ENCODE measurements around the gene RFESD. TPM values are rescaled to one million over a fixed set of nuclear protein-coding genes. Genes with fewer than 3 reads are reported as not detected.
A peak's percentile ranks its signal among the peaks of the same experiment; 100 is the strongest.

The RFESD gene
- total RNA-seq, 1 donor = 2.6 TPM

GRCh38 chr5:95664204-95664786, 17.7 kb downstream of the RFESD start:
- H3K4me3 ChIP-seq (ENCODE audit: low read depth, low read length) = no peak overlapping the region
- peak; percentile 86 for TF ChIP-seq CTCF (IDR thresholded peaks at IDR 0.05; ENCODE audit: insufficient read depth, low read depth, low read length)
- peak; percentile 82 for DNase-seq (ENCODE audit: low read depth)

- H3K4me3 ChIP-seq (ENCODE audit: low read depth, low read length) = no peak overlapping the region
- DNase-seq (ENCODE audit: low read depth) = no peak
- TF ChIP-seq CTCF (IDR thresholded peaks at IDR 0.05; ENCODE audit: insufficient read depth, low read depth, low read length) = no peak
These were observed 20.6 kb downstream of the RFESD start for GRCh38 chr5:95667061-95667618.

- TF ChIP-seq CTCF (IDR thresholded peaks at IDR 0.05; ENCODE audit: insufficient read depth, low read depth, low read length) = no peak
- no peak overlapping the region for H3K4me3 ChIP-seq (ENCODE audit: low read depth, low read length)
- DNase-seq (ENCODE audit: low read depth) = no peak
These were observed 21.1 kb downstream of the RFESD start for GRCh38 chr5:95667678-95668077.

GRCh38 chr5:95668216-95668615, 21.6 kb downstream of the RFESD start:
- no peak overlapping the region for H3K4me3 ChIP-seq (ENCODE audit: low read depth, low read length)
- TF ChIP-seq CTCF (IDR thresholded peaks at IDR 0.05; ENCODE audit: insufficient read depth, low read depth, low read length) = no peak
- DNase-seq (ENCODE audit: low read depth) = peak; percentile 33

GRCh38 chr5:95668728-95669127, 22.2 kb downstream of the RFESD start:
- H3K4me3 ChIP-seq (ENCODE audit: low read depth, low read length) = no peak overlapping the region
- DNase-seq (ENCODE audit: low read depth) = peak; percentile 94
- no peak for TF ChIP-seq CTCF (IDR thresholded peaks at IDR 0.05; ENCODE audit: insufficient read depth, low read depth, low read length)

GRCh38 chr5:95669540-95669939, 23.0 kb downstream of the RFESD start:
- DNase-seq (ENCODE audit: low read depth) = peak; percentile 99
- no peak overlapping the region for H3K4me3 ChIP-seq (ENCODE audit: low read depth, low read length)
- no peak for TF ChIP-seq CTCF (IDR thresholded peaks at IDR 0.05; ENCODE audit: insufficient read depth, low read depth, low read length)

GRCh38 chr5:95669985-95670384, 23.4 kb downstream of the RFESD start:
- TF ChIP-seq CTCF (IDR thresholded peaks at IDR 0.05; ENCODE audit: insufficient read depth, low read depth, low read length) = no peak
- no peak overlapping the region for H3K4me3 ChIP-seq (ENCODE audit: low read depth, low read length)
- no peak for DNase-seq (ENCODE audit: low read depth)

Measured in fibroblast of villous mesenchyme (primary cell).